GM21528 (cell line): ENCODE measurements around the gene ZC3H11A.
"Not testable (repeated sequence)": the region's sequence is repeated elsewhere in the genome, so short reads cannot be mapped to it uniquely, and the experiment has no call there.

Experiments used
- ATAC-seq: cut with Tn5 transposase; IDR thresholded peaks from one replicate; pipeline ENCODE4 v1.9.1; 2021; ENCODE audit warnings: mild to moderate bottlenecking, moderate library complexity; ENCODE audit not compliant: unreplicated experiment, low FRiP score

Gene ZC3H11A

DNA sequence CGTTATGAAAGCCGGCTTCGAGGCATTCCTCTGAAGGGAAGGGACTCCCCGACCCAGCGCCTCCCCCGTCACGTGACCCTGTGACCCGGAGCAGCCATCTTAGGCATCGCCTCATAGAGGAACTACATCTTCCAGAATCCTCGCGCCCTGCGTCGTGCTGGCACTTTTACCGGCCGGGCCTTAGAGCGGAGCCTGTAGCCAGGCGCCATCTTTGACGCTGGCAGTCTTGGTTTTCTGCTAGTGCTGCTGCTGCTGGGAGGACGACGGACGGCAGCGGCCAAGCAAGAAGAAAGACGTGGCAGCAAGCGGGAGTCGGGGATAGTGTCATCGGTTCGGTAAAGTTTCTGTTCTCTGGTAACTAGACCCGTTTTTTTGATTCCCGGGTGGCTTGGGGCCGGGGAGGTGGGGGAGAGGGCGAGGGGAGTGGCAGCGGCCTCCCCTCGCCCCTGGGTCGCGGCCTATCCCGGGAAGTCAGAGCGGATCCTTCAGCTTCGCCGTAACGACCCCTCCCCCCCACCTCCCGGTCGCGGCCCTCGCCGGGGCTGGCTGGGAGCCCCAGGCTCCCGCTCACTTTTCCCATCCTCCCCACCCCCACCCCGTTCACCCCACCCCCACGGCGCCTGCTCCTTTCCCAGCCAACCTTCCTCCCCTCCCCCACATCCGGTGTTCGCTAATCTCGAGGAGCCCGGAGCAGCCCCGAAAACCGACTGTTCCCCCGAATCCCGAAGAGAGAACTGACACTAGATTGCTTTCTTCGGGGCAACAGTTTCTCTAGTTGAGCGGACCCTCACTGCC, at the start of gene ZC3H11A, which contains the start of gene ZBED6:
TSS of gene ZC3H11A (plus strand) at position 183 of the 795 bp plus-strand sequence. CDS start 21,448 bp downstream, outside the sequence.
TSS of gene ZBED6 (plus strand) at position 183 of the 795 bp plus-strand sequence. CDS start 1,900 bp downstream, outside the sequence.
- ATAC-seq: peak; percentile 96

DNA sequence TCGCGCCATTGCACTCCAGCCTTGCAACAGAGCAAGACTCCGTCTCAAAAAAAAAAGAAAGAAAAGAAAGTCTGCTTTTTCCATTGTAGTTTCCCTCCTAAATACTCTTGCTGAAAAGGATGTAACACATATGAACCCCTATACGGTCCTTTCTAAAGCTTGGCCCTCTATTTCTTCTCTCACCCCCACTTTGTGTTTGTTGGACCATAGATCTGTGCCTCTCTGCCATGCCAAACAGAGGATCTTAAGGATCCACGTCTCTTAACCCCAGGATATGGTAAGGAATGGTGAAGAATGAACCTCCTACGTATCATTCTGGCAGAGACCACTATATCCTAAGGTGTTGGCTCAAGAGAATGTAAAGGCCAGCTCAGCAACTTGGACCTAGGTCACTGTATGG, 49.1 kb upstream of the ZC3H11A start:
- no peak for ATAC-seq

DNA sequence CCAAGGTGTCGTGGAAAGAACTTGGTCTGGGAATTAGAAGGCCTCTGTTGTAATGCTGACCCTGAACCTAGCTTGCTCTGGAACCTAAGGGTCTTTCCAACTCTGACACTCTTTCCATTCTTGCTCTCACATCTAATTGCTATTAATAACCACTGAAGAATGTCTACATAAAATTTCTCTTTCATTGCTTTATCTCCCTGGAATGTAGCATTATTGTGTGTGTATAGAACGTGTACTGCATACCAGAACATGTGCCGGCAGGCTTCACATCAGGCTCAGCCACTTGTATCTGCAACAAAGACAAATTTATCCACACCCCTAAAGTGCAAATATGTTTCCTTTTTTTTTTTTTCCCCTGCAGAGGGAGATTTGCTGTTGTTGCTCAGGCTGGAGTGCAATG, 44.4 kb upstream of the ZC3H11A start:
- ATAC-seq: no peak

DNA sequence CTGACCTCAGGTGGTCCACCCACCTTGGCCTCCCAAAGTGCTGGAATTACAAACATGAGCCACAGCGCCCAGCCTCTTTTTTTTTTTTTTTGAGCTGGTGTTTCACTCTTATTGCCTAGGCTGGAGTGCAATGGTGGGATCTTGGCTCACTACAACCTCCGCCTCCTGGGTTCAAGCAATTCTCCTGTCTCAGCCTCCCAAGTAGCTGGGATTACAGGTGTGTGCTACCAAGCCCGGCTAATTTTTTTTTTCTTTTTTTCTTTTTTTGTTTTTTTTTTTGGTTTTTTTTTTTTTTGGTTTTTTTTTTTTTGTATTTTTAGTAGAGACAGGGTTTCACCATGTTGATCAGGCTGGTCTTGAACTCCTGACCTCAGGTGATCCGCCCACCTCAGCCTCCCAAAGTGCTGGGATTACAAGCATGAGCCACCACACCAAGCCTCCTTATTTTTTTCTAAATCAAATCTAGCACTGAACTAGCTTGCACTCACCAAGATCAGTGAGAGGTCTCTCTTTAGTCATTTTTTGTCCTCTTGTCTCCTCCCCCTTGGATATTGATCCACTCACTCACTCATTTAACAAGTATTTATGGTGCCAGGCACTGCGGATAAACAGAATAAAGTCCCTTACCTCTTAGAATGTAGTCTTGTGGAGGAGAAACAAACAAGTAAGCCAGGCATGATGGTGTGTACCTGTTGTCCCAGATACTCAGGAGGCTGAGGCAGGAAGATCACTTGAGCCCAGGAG, 43.6 kb upstream of the ZC3H11A start:
- not testable (repeated sequence) for ATAC-seq

DNA sequence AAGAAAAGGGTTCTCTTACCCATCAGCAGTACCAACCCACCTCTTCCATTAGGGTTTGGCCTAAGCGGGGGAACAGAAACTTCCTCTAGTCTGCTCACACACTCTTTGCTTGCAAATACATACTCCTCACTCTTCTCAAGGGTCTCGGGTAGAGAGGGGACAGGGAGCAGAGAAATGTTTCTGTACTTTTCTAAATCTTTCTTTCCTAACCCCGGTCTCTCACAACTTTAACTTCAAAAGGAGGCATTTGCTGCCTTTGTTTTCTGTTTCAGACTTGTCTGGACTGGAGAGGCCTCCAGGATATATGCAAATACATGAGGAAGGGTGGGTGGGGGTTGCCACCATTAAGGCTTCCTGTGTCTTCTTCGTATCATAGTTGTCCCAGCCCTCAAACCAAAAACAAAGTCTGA, 41.0 kb upstream of the ZC3H11A start:
- ATAC-seq: peak; percentile 71

DNA sequence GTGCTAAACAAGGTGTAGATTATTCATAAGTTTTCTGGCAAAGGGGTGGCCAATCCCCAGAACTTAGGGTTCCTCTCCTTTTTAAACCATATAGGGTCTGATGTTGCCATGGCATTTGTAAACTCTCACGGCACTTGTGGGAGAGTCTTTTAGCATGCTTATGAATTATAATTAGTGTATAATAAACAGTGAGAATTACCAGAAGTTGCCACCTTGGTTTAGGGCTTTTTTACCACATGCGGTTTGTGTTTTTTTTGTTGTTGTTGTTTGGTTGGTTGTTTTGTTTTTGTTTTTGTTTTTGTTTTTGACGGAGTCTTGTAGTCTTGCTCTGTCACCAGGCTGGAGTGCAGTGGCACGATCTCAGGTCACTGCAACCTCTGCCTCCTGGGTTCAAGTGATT, 39.4 kb upstream of the ZC3H11A start:
- ATAC-seq: no peak

DNA sequence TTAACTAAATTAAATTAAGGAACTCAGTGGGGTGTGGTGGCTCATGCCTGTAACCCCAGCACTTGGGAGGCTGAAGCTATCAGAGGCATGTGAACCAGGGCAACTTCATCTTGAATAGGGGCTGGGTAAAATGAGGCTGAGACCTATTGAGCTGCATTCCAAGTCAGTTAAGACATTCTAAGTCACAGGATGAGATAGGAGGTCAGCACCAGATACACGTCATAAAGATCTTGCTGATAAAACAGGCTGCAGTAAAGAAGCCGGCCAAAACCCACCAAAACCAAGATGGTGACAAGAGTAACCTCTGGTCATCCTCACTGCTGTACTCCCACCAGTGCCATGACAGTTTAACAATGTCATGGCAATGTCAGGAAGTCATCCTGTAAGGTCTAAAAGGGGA, 36.7 kb upstream of the ZC3H11A start:
- ATAC-seq: not testable (repeated sequence)

DNA sequence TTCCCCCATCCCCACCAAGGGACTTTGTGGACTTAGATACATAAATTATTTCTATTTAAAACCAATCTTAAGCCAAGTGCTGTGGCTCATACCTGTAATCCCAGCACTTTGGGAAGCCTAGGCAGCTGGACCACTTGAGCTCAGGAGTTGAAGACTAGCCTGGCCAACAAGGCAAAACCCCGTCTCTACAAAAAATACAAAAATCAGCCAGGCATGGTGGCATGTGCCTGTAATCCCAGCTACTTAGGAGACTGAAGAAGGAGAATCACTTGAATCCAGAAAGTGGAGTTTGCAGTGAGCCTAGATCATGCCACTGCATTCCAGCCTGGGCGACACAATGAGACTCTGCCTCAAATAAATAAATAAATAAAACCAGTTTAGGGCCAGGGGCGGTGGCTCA, 34.9 kb upstream of the ZC3H11A start:
- ATAC-seq: no peak

DNA sequence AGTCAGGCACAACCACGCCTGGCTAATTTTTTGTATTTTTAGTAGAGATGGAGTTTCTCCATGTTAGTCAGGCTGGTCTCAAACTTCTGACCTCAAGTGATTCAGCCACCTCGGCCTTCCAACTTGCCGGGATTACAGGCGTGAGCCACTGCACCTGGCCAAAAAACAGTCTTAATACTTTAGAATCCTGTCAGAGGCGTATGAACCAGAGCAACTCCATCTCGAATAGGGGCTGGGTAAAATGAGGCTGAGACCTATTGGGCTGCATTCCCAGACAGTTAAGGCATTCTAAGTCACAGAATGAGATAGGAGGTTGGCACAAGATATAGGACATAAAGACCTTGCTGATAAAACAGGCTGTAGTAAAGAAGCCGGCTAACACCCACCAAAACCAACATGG, 33.5 kb upstream of the ZC3H11A start:
- not testable (repeated sequence) for ATAC-seq

DNA sequence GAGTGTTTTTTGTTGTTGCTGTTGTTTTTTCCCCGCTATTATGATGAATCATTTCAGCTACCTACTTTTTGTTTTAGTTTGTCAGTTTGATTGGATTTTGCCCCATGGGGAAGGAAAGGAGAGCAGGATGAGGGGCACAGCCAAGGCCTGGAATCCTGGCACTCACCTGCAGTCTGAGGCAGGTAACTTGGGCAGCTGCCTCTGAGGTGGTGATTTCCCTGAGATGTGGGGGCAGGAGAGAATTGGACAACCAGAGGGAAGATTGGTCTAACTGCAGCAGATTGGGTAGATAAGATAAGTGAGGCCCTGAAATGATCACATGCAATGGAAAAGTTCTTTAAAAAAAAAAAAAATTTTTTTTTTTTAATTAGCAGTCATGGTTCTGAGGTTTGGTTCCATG, 31.9 kb upstream of the ZC3H11A start:
- no peak for ATAC-seq

DNA sequence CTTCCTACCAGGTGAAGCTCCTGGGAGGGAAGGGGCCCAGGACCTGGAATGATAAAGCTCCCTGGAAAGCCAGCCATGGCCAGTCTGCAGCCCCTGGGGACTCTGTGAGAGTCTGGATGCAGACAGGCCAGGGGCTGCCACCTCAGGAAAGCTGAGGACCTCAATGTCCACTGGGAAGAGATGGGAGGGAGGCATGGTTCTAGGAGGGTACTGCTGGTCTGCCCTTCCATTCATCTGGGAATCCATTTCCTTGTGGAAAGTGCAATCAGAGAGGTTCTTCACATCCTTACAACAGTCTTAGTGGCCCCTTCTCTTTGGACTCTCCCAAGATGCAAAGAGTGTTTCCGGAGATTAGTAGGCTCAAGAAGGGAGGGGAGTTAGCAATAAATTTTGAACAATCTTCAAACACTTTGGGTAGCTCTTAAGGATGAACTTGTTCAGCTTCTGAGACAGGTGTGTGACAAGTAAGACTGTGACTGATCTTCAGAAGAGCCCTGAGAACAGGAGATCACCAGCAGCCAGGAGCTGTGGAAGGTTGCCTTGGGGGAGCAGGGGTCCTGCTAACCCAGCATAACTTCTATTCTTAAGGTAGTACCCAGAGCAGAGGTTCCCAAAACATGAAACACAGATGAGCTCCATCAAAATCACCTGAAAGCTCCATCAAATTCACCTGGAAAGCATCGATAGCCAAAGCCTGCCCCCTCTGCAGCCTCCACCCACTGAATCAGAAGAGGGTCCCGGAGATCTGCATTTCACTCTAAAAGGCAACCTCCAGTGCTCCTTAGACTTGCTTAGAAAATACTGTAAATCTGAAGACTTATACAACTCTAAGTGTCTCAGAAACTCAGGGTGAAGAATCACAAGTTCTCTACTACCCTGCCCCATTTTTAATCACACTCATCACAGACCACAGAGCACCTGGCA, 31.1 kb upstream of the ZC3H11A start:
- ATAC-seq: no peak

DNA sequence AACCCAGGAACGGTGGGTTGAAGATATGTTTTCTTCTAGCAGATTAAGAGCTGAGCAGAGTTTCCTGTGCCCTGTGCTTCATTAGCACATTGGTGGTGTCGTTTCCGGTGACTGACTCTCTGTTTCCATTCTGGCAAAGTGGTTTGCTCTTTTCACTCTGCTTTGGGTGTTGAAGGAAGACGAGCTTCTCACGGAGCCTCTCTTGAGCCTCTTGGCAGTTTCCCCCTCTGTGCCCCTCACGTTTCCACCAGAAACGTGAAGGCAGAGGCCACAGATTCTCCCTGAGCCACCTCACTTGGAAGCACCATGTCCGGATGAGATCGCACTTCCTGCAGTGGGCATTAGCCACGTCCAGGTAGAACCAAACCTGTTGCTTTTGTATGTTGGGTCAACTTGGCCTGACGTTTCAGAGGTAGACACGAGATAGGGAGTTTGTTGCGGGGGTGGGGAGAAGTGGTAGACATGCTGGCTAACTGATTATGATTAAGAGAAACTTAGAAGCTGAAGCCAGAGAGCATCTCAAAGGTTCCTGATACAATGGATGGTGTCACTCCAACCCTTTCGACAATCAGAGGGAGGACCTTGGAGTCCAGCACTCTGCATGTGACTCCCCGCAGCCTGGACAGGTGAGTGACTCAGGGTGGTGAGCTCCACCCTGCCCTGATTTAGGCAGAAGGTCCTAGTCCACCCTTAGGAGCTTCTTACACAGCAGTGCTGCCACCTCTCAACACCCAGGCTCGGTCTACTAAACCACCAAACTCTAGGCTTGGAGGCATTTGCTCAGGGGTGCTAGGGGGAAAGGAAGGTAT, 30.2 kb upstream of the ZC3H11A start, which contains the start of gene LAX1:
TSS of gene LAX1 (plus strand) at position 155 of the 809 bp plus-strand sequence. CDS start at position 538, 383 bp downstream.
- ATAC-seq: peak; percentile 81

DNA sequence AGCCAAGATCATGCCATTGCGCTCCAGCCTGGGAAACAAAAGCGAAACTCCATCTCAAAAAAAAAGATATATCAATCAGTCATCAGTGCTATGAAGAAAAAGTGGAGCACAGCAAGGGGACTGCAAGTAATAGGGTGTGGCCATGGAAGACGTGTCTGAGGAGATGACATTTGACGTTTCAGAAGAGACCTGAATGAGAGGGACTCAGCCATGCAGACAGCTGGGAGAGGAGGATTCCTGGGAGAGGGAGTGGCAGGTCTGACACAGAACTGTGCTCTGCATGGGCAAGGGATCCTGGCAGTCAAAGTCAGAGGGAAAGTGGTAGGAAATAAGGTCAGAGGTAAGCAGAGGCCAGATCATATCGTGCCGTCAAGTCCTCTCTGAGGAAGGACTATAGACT, 27.2 kb upstream of the ZC3H11A start:
- no peak for ATAC-seq

DNA sequence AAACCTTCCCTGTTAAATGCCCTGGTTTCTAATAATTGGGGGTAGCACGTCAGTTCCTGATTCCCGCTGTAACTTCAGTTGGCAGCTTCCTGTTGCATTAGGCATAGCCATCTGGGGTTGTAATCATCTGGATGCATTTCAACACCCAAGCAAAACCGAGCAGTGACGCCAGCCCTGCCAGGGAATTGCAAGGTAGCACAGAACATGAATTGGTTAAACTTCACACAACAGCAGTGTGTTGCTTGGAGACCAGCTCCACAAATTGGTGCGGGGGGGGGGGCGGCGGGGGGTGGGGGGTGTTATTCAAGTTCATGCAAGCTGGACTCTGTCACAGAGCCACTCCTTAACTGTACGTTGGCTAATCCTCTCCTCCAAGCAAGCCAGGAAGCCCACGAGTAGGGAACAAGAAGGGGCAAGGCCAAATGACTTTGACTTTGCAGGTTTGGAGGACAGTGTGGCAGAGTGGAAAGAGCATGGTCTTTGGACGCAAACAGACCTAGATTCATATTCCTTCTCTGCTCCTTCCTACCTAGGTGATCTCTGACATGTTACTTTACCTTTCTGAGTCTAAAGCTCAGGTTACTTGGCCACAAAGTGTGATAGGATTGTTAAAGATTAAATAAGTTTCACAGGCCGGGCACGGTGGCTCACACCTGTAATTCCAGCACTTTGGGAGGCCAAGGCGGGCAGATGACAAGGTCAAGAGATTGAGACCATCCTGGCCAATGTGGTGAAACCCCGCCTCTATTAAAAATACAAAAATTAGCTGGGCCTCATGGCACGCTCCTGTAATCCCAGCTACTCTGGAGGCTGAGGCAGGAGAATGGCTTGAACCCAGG, 25.7 kb upstream of the ZC3H11A start:
- no peak for ATAC-seq

DNA sequence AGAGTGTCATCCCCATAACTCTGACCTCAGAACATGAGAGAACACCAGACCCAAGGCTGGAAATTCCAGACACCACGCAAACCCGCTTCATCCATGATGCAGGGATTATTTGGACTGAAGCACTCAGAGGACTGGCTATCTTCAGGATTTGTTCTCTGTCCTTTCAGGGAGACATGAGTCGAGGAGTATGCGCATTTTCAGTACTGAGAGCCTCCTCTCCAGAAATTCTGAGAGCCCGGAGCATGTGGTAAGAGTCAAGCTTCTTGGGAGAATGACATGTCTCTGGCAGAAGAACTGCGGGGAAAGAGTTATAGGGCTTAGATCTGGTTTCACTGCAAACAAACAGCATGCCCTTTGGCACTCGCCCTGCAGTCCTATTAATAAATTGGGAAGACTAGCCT, 23.5 kb upstream of the ZC3H11A start:
- no peak for ATAC-seq

DNA sequence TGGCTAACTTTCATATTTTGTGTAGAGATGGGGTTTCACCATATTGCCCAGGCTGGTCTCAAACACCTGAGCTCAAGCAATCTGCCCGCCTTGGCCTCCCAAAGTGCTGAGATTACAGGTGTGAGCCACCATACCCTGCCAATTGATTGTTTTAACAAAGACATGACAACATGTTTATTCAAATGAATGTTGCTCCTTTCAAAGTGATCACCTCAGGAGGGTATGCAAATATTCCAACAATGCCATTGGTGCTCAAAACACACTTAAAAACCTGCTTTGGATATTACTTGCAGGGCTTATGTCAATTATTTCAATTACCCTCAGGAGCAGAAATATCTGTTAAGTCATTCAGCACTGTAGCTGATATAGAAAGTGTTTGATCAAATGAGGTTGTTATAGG, 22.6 kb upstream of the ZC3H11A start:
- ATAC-seq: no peak

DNA sequence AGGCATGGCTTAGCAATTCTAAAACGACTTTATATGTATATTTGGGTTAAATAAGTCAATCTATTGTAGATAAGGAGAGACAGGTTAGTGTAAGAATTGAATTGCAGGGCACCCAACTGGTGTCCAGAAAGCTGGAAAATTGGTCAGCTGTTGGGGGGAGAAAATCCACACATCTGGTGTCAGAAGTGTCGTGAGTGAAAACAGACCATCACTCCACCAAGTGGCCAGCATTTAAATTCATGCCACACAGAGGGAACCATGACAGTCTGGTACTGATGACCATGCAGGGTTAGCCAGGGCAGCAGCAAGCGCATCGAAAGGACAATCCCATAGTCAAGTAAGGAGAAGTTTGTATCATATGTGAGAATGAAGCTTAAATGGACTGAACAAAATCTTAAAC, 18.8 kb upstream of the ZC3H11A start:
- ATAC-seq: no peak

DNA sequence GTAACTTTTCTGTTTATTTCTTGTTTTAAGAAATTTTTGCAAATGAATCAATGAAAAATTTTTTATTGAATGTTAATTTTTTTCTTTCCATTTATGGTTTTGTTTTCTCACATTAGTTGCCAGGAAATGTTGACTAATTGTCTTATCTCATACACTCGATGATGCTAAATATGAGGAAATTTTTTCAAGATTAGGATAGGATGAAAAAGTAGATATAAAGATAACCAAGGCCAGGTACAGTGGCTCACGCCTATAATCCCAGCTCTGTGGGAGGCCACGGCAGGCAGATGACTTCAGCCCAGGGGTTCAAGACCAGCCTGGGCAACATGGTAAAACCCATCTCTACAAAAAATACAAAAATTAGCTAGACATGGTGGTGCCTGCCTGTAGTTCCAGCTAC, 17.8 kb upstream of the ZC3H11A start:
- no peak for ATAC-seq

DNA sequence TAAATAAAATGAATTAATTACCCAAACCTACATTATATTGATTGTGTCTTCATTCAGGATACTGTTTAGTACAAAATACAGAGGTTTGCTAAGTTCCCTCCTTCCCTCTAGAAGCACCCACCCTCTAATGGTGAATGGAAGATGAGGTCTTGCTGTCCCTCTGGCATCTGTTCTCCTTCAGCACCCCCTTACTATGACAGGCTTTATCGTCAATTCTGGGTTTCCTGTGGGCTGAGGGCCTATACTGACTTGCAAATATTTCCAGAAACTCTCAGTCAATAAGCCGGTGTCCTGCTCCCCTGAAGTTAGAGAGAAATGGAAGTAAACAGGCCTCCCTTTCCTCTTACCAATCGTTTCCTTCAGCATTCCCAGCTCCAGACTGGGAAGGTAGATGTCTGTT, 17.3 kb upstream of the ZC3H11A start:
- no peak for ATAC-seq
